IMR-90 (cell line): Measurements from ENCODE around the gene TPPP. TPM values are rescaled to one million over a fixed set of nuclear protein-coding genes. Genes with fewer than 3 reads are reported as not detected.

Experiments
- BHLHE40 ChIP-seq: fragments of 150-350 bp; IDR thresholded peaks from 2 replicates; pipeline ENCODE4 v1.6.1; 2016; ENCODE audit warnings: mild to moderate bottlenecking, low read depth, low read length
- ELK1 ChIP-seq: fragments of 150-350 bp; IDR thresholded peaks from 2 replicates; pipeline ENCODE4 v1.6.1; 2016; ENCODE audit warnings: low read depth, mild to moderate bottlenecking, low read length, moderate library complexity, borderline replicate concordance
- FOS ChIP-seq: fragments of 150-350 bp; IDR thresholded peaks from 2 replicates; pipeline ENCODE4 v1.6.1; 2016; ENCODE audit warnings: low read depth, low read length
- MAFK ChIP-seq: IDR thresholded peaks from 2 replicates; pipeline ENCODE4 v1.6.1; 2012; ENCODE audit warnings: low read depth, low read length, improper control_type of control experiment
- MXI1 ChIP-seq: IDR thresholded peaks from 2 replicates; pipeline ENCODE4 v1.6.1; 2012; ENCODE audit warnings: low read depth, mild to moderate bottlenecking, low read length, moderate library complexity, borderline replicate concordance
- POLR2A ChIP-seq: IDR thresholded peaks from 2 replicates; pipeline ENCODE4 v1.6.1; 2012; ENCODE audit warnings: mild to moderate bottlenecking, low read depth, low read length
- RAD21 ChIP-seq: IDR thresholded peaks from 2 replicates; pipeline ENCODE4 v1.6.1; 2012; ENCODE audit warnings: low read length, improper control_type of control experiment
- RFX5 ChIP-seq: IDR thresholded peaks from 2 replicates; pipeline ENCODE4 v1.8.0; 2012; ENCODE audit warnings: low read depth, mild to moderate bottlenecking, low read length, moderate library complexity
- polyA plus RNA-seq, 3 experiments: library from polyadenylated mRNA; depleted of rRNA; stranded (reverse); fragments of >200 nt; gene quantifications; 2 replicates each; pipeline ENCODE4 v1.2.3, GENCODE V29; 2012; ENCODE audit warnings: low replicate concordance in 1 of 3
- total RNA-seq: library from RNA; depleted of rRNA; stranded (reverse); fragments of >200 nt; gene quantifications from 2 replicates; pipeline ENCODE4 v1.2.3, GENCODE V29; 2012

The TPPP gene
- total and polyA plus RNA-seq, 2 of the 4 experiments (the other 2 are of a cell fraction), result under 0.01 to 0.07 TPM

GRCh38 chr5:665956-666711, 27.0 kb downstream of the TPPP start (continued):
- TF ChIP-seq ELK1 (no peak), RFX5 (no peak), POLR2A (no peak), FOS (no peak), MXI1 (no peak), MAFK (no peak), BHLHE40 (no peak), RAD21 (no peak)
